ENCODE results near the gene RPS21.

RPS21 gene

GRCh38 chr20:62415354-62416111, 28.6 kb downstream of the RPS21 start:
- Histone ChIP-seq H3K27me3 (ENCODE audit: low read length) (no peaks in the 10 kb centered on the region), H3K27ac (ENCODE audit: low read depth, low read length) (no peak overlapping the region), H3K9me2 (replicated peaks; ENCODE audit: insufficient read depth, low read length) (no peaks in the 10 kb centered on the region), H3K79me2 (ENCODE audit: insufficient read depth, low read length) (no peaks in the 10 kb centered on the region), H3K9ac (ENCODE audit: low read length) (no peak overlapping the region), H3K36me3 (ENCODE audit: low read length) (no peaks in the 10 kb centered on the region), H3K4me3 (ENCODE audit: insufficient read depth, low read length, poor library complexity, severe bottlenecking) (no peak overlapping the region), H3K4me2 (ENCODE audit: low read depth, low read length, poor library complexity, severe bottlenecking) (no peak overlapping the region), H3K9me3 (ENCODE audit: insufficient read depth, low read length) (no peaks in the 10 kb centered on the region), H2AFZ (ENCODE audit: low read depth, low read length, severe bottlenecking) (no peak overlapping the region), H3F3A (ENCODE audit: insufficient read depth) (no peaks in the 10 kb centered on the region), H4K20me1 (ENCODE audit: low read depth, low read length) (no peaks in the 10 kb centered on the region)
- no peak for TF ChIP-seq EZH2phosphoT487 (conservative IDR thresholded peaks at IDR 0.05; ENCODE audit: low read length)
- no peak for TF ChIP-seq CTCF (IDR thresholded peaks at IDR 0.05; ENCODE audit: insufficient read depth, low read length, poor library complexity, severe bottlenecking)

GRCh38 chr20:62416651-62417637, 30.0 kb downstream of the RPS21 start:
- H3K4me3 ChIP-seq (ENCODE audit: insufficient read depth, low read length, poor library complexity, severe bottlenecking), result no peak overlapping the region
- H3K4me2 ChIP-seq (ENCODE audit: low read depth, low read length, poor library complexity, severe bottlenecking), result no peak overlapping the region
- no peaks in the 10 kb centered on the region for H3K9me2 ChIP-seq (replicated peaks; ENCODE audit: insufficient read depth, low read length)
- no peaks in the 10 kb centered on the region for H3K9me3 ChIP-seq (ENCODE audit: insufficient read depth, low read length)
- H3K79me2 ChIP-seq (ENCODE audit: insufficient read depth, low read length), result no peaks in the 10 kb centered on the region
- H3K9ac ChIP-seq (ENCODE audit: low read length), result no peak overlapping the region
- no peaks in the 10 kb centered on the region for H3K36me3 ChIP-seq (ENCODE audit: low read length)
- H2AFZ ChIP-seq (ENCODE audit: low read depth, low read length, severe bottlenecking), result no peak overlapping the region
- TF ChIP-seq EZH2phosphoT487 (conservative IDR thresholded peaks at IDR 0.05; ENCODE audit: low read length), result no peak
- no peak for TF ChIP-seq CTCF (IDR thresholded peaks at IDR 0.05; ENCODE audit: insufficient read depth, low read length, poor library complexity, severe bottlenecking)
- no peak overlapping the region for H3K27ac ChIP-seq (ENCODE audit: low read depth, low read length)
- H4K20me1 ChIP-seq (ENCODE audit: low read depth, low read length), result no peaks in the 10 kb centered on the region
- H3K27me3 ChIP-seq (ENCODE audit: low read length), result no peaks in the 10 kb centered on the region
- H3F3A ChIP-seq (ENCODE audit: insufficient read depth), result no peaks in the 10 kb centered on the region

- Histone ChIP-seq H3K9me2 (replicated peaks; ENCODE audit: insufficient read depth, low read length) (no peaks in the 10 kb centered on the region), H3K4me2 (ENCODE audit: low read depth, low read length, poor library complexity, severe bottlenecking) (no peak overlapping the region), H3K27me3 (ENCODE audit: low read length) (no peaks in the 10 kb centered on the region), H3K27ac (ENCODE audit: low read depth, low read length) (no peak overlapping the region), H4K20me1 (ENCODE audit: low read depth, low read length) (no peaks in the 10 kb centered on the region), H2AFZ (ENCODE audit: low read depth, low read length, severe bottlenecking) (no peak overlapping the region), H3F3A (ENCODE audit: insufficient read depth) (no peaks in the 10 kb centered on the region), H3K9me3 (ENCODE audit: insufficient read depth, low read length) (no peaks in the 10 kb centered on the region), H3K4me3 (ENCODE audit: insufficient read depth, low read length, poor library complexity, severe bottlenecking) (no peak overlapping the region), H3K36me3 (ENCODE audit: low read length) (no peaks in the 10 kb centered on the region), H3K9ac (ENCODE audit: low read length) (no peak overlapping the region), H3K79me2 (ENCODE audit: insufficient read depth, low read length) (no peaks in the 10 kb centered on the region)
- no peak for TF ChIP-seq CTCF (IDR thresholded peaks at IDR 0.05; ENCODE audit: insufficient read depth, low read length, poor library complexity, severe bottlenecking)
- no peak for TF ChIP-seq EZH2phosphoT487 (conservative IDR thresholded peaks at IDR 0.05; ENCODE audit: low read length)
These were observed 31.2 kb downstream of the RPS21 start for GRCh38 chr20:62417981-62418708.
